Aorta (tissue), 5 donors: ENCODE measurements around the gene KLF3. TPM values are rescaled to one million over a fixed set of nuclear protein-coding genes. Genes with fewer than 3 reads are reported as not detected.

Experiments
- ATAC-seq: fragments of 200-7000 bp; cut with Tn5 transposase; one replicate; pipeline ENCODE4 v1.9.1; 2022; ENCODE audit warnings: moderate library complexity; ENCODE audit not compliant: low FRiP score
- DNase-seq, 2 donors: peaks; one replicate each; pipeline ENCODE4 v3.0.0-alpha.2; 2020
- H3K27ac ChIP-seq, 2 donors: one replicate each; pipeline ENCODE4 v1.5.1; 2013; ENCODE audit warnings: low read length in 2 of 2, mild to moderate bottlenecking in 2 of 2, moderate library complexity in 2 of 2, control low read depth in 1 of 2, inconsistent platforms in 1 of 2, low read depth in 1 of 2
- H3K27me3 ChIP-seq, 2 donors: one replicate each; pipeline ENCODE4 v1.6.1; 2013; ENCODE audit warnings: control low read depth in 1 of 2, low read length in 1 of 2, mild to moderate bottlenecking in 1 of 2, moderate library complexity in 1 of 2; ENCODE audit not compliant: insufficient read depth in 2 of 2, control insufficient read depth in 1 of 2
- H3K36me3 ChIP-seq, 2 donors: one replicate each; pipeline ENCODE4 v1.6.1; 2013; ENCODE audit warnings: control low read depth in 1 of 2, low read length in 1 of 2, mild to moderate bottlenecking in 1 of 2; ENCODE audit not compliant: insufficient read depth in 2 of 2, control insufficient read depth in 1 of 2
- H3K4me1 ChIP-seq, 2 donors: one replicate each; pipeline ENCODE4 v1.6.1; 2013; ENCODE audit warnings: low read length in 2 of 2, control low read depth in 1 of 2, mild to moderate bottlenecking in 1 of 2, moderate library complexity in 1 of 2; ENCODE audit not compliant: insufficient read depth in 2 of 2, control insufficient read depth in 1 of 2
- H3K4me3 ChIP-seq, 2 donors: one replicate each; pipeline ENCODE4 v1.5.1; 2013; ENCODE audit warnings: low read length in 2 of 2, control low read depth in 1 of 2, mild to moderate bottlenecking in 1 of 2
- H3K9me3 ChIP-seq: one replicate; pipeline ENCODE4 v1.6.1; 2013; ENCODE audit warnings: mild to moderate bottlenecking, low read length; ENCODE audit not compliant: control insufficient read depth
- whole genome bisulfite sequencing, 2 donors: extraction: QIAGEN DNeasy Blood & Tissue Kit; methylation state at CpG; one replicate each; pipeline ENCODE4 v1.1.7; 2013; 5-methylcytosine and 5-hydroxymethylcytosine counted together
- intact Hi-C, 2 donors: fragments of 100-400 bp; cut with DNase I; formaldehyde crosslinking; loops; one replicate each; pipeline versions ENCODE4 v1.14.2 to v1.15.0; 2022
- polyA plus RNA-seq, 2 donors: library from polyadenylated mRNA; stranded (reverse); fragments of 200-250 nt; gene quantifications; one replicate each; pipeline ENCODE4 v1.2.3, GENCODE V29; 2013
- total RNA-seq, 2 donors: library from RNA; stranded (reverse); fragmentation: NEBNext Ultra II Directional; extraction: Animal tissue kit (Norgen Biotek cat#: 25700); gene quantifications; one replicate each; pipeline ENCODE4 v1.2.1, GENCODE V29; 2021
- donor health status: healthy with polysubstance abuse.
- donor health status: Bipolar disorder and iron deficiency.
- donor health status: DM: no; HTN: no; CAD: no.
- donor health status: DM: no; HTN: no; CAD: no.
- donor health status: DM: yes; HTN: yes; CAD: no.

Gene KLF3
- total and polyA plus RNA-seq, 4 donors, result 13.0 to 66.8 (median 31.3) TPM

GRCh38 chr4:38641811-38642210 is 22.2 kb upstream of the KLF3 start:
- no peak overlapping the region for H3K4me3 ChIP-seq
- H3K9me3 ChIP-seq, result no peaks in the 10 kb centered on the region
- ATAC-seq (no peak), DNase-seq (no peak)
- no peak overlapping the region for H3K27ac ChIP-seq
- WGBS, 2 donors, result 91 to 95% methylated on average over 1 of the region's 1 CpG
- no peaks in the 10 kb centered on the region for H3K36me3 ChIP-seq
- no peaks in the 10 kb centered on the region for H3K4me1 ChIP-seq
- intact Hi-C loops, result no loop called here
- H3K27me3 ChIP-seq, result no peaks in the 10 kb centered on the region

GRCh38 chr4:38644201-38644600 is 19.8 kb upstream of the KLF3 start:
- ATAC-seq (no peak), DNase-seq (no peak)
- H3K27ac ChIP-seq, result no peak overlapping the region
- no peak overlapping the region for H3K4me3 ChIP-seq
- H3K27me3 ChIP-seq, result no peaks in the 10 kb centered on the region
- WGBS, 2 donors, result 96 to 100% methylated on average over 3 of the region's 3 CpGs
- H3K36me3 ChIP-seq, result no peaks in the 10 kb centered on the region
- H3K4me1 ChIP-seq, result no peaks in the 10 kb centered on the region
- intact Hi-C loops, result no loop called here
- no peaks in the 10 kb centered on the region for H3K9me3 ChIP-seq

GRCh38 chr4:38647101-38647819 is 16.7 kb upstream of the KLF3 start:
- WGBS, 2 donors, result 93 to 97% methylated on average over 2 of the region's 2 CpGs
- H3K4me3 ChIP-seq, result no peak overlapping the region
- H3K27ac ChIP-seq, result no peak overlapping the region
- no peaks in the 10 kb centered on the region for H3K27me3 ChIP-seq
- intact Hi-C loops, result no loop called here
- no peaks in the 10 kb centered on the region for H3K36me3 ChIP-seq
- ATAC-seq, result no peak
- DNase-seq, result no peak
- H3K9me3 ChIP-seq, result no peaks in the 10 kb centered on the region
- no peaks in the 10 kb centered on the region for H3K4me1 ChIP-seq

DNA sequence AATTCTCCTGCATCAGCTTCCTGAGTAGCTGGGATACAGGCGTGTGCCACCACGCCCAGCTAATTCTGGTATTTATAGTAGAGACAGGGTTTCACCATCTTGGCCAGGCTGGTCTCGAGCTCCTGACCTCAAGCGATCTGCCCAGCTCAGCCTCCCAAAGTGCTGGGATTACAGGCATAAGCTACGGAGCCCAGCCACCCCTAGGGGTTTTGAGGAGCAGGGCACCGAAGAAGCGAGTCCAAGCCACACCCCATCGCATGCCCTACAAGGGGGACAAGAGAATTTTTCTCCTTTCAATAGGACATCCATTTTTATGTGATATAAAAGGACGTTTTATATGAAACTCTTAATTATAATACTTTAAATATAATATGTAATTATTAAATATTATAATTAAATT is 13.9 kb upstream of the KLF3 start:
- no peaks in the 10 kb centered on the region for H3K4me1 ChIP-seq
- H3K27ac ChIP-seq, result no peak overlapping the region
- no peaks in the 10 kb centered on the region for H3K9me3 ChIP-seq
- intact Hi-C loops, result no loop called here
- ATAC-seq (no peak), DNase-seq (no peak)
- no peaks in the 10 kb centered on the region for H3K36me3 ChIP-seq
- WGBS, 2 donors, result 89 to 90% methylated on average over 9 of the region's 9 CpGs
- H3K4me3 ChIP-seq, result no peak overlapping the region
- no peaks in the 10 kb centered on the region for H3K27me3 ChIP-seq

- intact Hi-C loops, result no loop called here
- Histone ChIP-seq H3K27me3 (no peaks in the 10 kb centered on the region), H3K9me3 (no peaks in the 10 kb centered on the region), H3K4me1 (no peaks in the 10 kb centered on the region), H3K36me3 (no peaks in the 10 kb centered on the region), H3K27ac (no peak overlapping the region), H3K4me3 (no peak overlapping the region)
- ATAC-seq, result no peak
- no peak for DNase-seq
- 84 to 86% methylated on average over 8 of the region's 8 CpGs for WGBS, 2 donors
Observed at GRCh38 chr4:38654273-38654672, 9.7 kb upstream of the KLF3 start.

DNA sequence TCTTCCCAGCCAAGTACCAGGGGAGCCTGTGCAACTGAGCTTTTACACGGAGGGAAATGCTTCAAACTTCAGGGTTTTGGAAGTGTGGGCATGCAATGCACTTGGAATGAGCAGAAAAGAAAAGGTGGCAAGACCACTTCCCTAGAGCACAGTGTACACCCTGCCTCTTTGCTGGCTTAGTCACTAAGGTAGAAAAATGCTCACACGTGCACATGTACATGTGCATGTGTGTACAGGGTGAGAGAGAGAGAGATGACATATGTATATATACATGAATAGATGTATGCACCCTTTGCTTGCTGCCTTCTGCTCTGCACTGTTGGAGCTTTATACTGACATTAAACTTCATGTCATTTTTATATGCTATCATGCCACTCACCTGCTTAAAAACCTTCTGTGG is 7.9 kb upstream of the KLF3 start:
- WGBS, 2 donors, result 57 to 58% methylated on average over 2 of the region's 2 CpGs
- Histone ChIP-seq H3K9me3 (no peaks in the 10 kb centered on the region), H3K36me3 (no peaks in the 10 kb centered on the region), H3K27me3 (no peaks in the 10 kb centered on the region), H3K4me1 (no peaks in the 10 kb centered on the region), H3K4me3 (no peak overlapping the region), H3K27ac (no peak overlapping the region)
- ATAC-seq (no peak), DNase-seq (no peak)
- intact Hi-C loops, result no loop called here

DNA sequence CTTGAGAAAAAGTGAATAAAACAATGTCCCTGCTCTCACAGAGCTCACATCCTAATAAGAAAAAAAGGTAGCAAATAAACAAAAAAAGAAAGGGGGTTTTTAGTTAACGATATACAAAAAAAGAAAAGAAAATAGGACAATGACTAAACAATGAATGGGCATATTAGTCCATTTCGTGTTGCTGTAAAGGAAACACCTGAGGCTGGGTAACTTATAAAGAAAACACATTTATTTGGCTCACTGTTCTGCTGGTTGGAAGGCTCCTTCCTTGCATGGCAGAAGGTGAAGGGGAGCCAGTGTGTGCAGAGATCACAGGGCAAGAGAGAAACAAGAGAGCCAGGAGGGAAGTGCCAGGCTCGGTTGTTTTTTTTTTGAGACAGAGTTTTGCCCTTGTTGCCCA is 4.7 kb upstream of the KLF3 start:
- ATAC-seq (no peak), DNase-seq (no peak)
- no peaks in the 10 kb centered on the region for H3K27me3 ChIP-seq
- intact Hi-C loops, result no loop called here
- no peak overlapping the region for H3K27ac ChIP-seq
- no peaks in the 10 kb centered on the region for H3K9me3 ChIP-seq
- no peaks in the 10 kb centered on the region for H3K4me1 ChIP-seq
- no peak overlapping the region for H3K4me3 ChIP-seq
- 88% methylated on average over 3 of the region's 3 CpGs for WGBS, 2 donors
- H3K36me3 ChIP-seq, result no peaks in the 10 kb centered on the region

- intact Hi-C loops, result loop anchor here in 1 of 2 donors (5.0 kb wide), 1 partner anchor 449 kb away; no protein-coding TSS in a partner anchor
Observed at GRCh38 chr4:38660838-38661237, 3.2 kb upstream of the KLF3 start.

GRCh38 chr4:38661371-38661770 is 2.6 kb upstream of the KLF3 start:
- H3K9me3 ChIP-seq, result no peaks in the 10 kb centered on the region
- H3K27me3 ChIP-seq, result no peaks in the 10 kb centered on the region
- ATAC-seq (no peak), DNase-seq (no peak)
- no peaks in the 10 kb centered on the region for H3K4me1 ChIP-seq
- no peak overlapping the region for H3K27ac ChIP-seq
- WGBS, 2 donors, result 95 to 99% methylated on average over 3 of the region's 3 CpGs
- H3K36me3 ChIP-seq, result no peaks in the 10 kb centered on the region
- H3K4me3 ChIP-seq, result no peak overlapping the region
- intact Hi-C loops, result loop anchor here in 1 of 2 donors (5.0 kb wide), 1 partner anchor 449 kb away; no protein-coding TSS in a partner anchor

More at GRCh38 chr4:38660838-38661237, 3.2 kb upstream of the KLF3 start:
- DNase-seq, result no peak
- no peaks in the 10 kb centered on the region for H3K27me3 ChIP-seq
- H3K27ac ChIP-seq, result no peak overlapping the region
- WGBS, 2 donors, result 97 to 99% methylated on average over 4 of the region's 4 CpGs
- no peaks in the 10 kb centered on the region for H3K36me3 ChIP-seq
- no peak for ATAC-seq
- H3K4me1 ChIP-seq, result no peaks in the 10 kb centered on the region
- no peaks in the 10 kb centered on the region for H3K9me3 ChIP-seq
- H3K4me3 ChIP-seq, result no peak overlapping the region
